Ecto neural progenitor cell (in vitro differentiated cells): ENCODE results near the gene NFYA.

ENCODE experiments used
- DNase-seq: peaks from one replicate; pipeline ENCODE4 v3.0.0-alpha.2; 2018; ENCODE audit warnings: low spot score

Gene NFYA

DNA sequence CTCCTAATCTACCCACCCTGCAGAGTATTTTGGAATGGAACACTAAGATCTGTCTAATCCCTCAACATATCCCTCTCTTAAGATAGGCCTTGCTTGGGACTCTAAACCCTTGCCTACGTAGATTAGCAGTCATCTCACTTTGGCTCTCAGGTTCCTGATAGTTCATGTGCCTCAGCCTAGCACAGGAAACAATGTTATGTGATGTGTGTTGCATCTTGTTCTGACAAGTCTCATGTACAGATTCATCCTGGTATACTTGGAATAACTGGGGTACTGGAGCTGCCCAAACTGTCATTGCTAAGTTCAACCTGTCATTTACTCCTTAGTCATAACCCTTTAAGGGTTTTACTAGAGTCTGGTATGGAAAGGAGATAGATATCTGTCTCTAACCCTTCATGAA is 47.3 kb downstream of the NFYA start:
- DNase-seq, result no peak

DNA sequence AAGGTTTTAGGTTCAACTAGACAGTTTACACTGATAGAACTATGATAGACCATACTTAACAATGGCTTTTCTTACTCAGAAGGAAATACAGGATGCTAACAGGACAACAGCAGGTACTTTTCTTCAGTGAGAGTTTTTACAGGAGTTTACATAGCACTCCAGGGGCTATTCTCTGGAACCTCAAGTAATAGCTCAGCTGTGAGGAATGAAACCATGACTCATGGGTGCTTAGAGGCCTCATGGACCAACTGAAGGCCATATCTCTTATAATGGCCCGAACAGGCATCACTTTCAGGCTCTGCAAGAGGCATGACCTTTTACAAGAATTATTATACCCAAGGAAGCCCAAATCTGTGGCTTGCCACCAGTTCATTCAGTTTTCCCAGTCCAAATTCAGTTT is 49.6 kb downstream of the NFYA start:
- no peak for DNase-seq

- no peak for DNase-seq
Measured at GRCh38 chr6:41122918-41123317, 50.1 kb downstream of the NFYA start.

GRCh38 chr6:41125282-41125681 is 52.5 kb downstream of the NFYA start:
- DNase-seq, result no peak

- no peak for DNase-seq
Measured at GRCh38 chr6:41132254-41132653, 59.5 kb downstream of the NFYA start.

DNA sequence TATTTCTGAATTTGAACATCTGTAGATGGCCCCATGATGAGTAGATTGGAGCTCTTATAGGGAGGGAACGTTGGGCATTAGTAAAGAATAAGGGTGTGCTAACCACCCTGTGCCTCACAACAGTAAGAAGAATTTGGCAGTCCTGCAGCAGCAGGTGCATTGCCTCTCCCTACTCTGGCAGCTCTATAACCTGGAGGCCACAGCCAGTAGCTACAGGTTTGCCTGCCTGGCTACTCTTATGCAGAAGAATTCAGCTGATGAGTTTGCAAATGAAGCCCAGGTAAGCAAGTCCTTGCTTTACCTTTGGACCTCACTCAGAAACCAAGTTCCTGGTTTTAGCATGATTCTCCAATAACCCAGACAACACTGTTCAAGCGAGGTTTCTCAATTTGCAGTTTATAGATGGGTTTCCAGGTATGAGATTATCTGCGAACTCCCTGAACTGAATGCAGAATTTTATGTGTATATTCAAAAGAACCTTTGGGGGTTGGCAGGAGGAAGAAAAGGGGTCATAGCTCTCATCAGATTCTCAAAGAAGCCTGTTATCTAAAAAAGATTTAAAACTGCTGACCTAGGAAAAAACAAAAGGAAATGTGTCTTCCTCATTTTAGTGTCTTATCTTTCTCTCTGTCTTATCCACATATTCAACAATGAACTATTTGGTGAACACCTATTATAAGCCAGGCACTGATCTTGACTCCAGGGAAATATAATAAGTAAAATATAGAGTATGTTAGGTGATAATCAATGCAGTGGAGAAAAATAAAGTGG is 62.5 kb downstream of the NFYA start:
- DNase-seq, result no peak

- no peak for DNase-seq
Measured at GRCh38 chr6:41136911-41137310, 64.1 kb downstream of the NFYA start.

DNA sequence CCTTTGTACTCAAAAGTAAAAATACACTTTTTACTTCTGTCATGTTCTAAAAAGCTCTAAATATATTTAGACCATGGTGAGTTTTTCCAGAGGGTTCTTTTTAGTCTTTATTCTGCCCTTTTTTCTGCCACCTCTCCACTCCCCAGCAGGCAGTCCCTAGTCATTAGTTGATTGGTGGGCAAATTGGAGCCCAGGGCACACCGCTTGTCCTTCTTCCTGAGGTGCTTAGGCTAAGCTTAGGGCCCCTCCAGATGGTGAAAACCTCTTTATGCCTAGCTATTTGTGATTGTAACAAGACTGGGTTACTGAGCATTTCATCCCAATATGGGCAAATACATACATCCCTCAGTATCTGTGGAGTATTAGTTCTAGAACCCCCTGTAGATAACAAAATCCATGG is 75.1 kb downstream of the NFYA start:
- DNase-seq, result no peak
